Measurements from ENCODE around the gene RPL18.

DNA sequence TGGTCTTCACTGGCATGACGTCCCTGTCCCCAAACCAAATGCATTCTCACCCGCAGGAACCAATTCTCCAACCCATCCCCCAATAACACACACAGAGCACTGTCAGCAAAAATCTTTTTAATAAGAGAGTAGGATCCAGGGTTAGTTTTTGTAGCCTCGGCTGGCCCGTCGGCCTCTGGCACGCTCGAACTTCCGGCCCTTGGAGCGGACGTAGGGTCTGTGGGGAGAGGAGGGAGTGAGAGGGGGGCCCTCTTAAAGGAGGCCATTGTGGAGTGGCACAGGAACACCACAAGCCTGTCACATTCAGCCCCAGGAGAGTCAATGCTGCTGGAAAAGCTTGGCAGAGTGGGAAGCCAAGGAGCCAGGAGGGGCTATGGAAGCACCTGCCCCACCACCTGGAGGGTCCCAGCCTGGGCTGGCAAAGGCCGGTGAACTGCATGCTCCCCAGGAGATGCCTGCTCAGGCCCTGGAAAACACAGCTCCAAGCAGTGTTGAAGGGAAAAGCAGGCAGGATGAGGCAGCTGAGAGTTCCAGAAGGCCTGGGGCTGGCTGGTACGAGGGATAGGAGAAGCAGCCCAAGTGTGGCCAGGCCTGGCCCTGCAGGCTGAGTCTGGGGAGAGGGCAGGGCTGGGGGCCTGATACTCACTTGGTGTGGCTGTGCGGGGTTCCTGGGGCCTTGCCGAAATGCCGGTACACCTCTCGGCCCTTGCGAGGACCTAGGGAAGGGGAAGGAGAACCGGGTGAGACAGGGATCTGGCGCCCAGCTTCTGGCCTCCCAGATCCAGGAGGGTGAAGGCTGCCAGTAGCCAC is 3.5 kb downstream of the RPL18 start:
- no peak for TF ChIP-seq POLR2A (IDR thresholded peaks at IDR 0.05; ENCODE audit: low read depth, low read length)
- TF ChIP-seq POLR2AphosphoS5 (IDR thresholded peaks at IDR 0.05; ENCODE audit: low read depth, low read length) = no peak
- no peak for TF ChIP-seq TAF1 (IDR thresholded peaks at IDR 0.05; ENCODE audit: borderline replicate concordance, low read depth, low read length)
